ENCODE data around the gene FGFR4.

The FGFR4 gene

GRCh38 chr5:177132136-177133095, 45.7 kb downstream of the FGFR4 start:
- DNase-seq: peak; percentile 58

GRCh38 chr5:177133096-177133852, 46.6 kb downstream of the FGFR4 start, which contains the start of gene NSD1:
NSD1 (plus strand) TSS chr5:177133773; CDS start chr5:177135104, 1,331 bp downstream.
- DNase-seq: peak; percentile 94

- DNase-seq: peak; percentile 59
These were observed 47.4 kb downstream of the FGFR4 start for GRCh38 chr5:177133853-177134696.

GRCh38 chr5:177134697-177135225, 48.0 kb downstream of the FGFR4 start:
- DNase-seq: no peak

GRCh38 chr5:177140312-177140711, 53.6 kb downstream of the FGFR4 start:
- no peak for DNase-seq

- DNase-seq: no peak
These were observed 54.8 kb downstream of the FGFR4 start for GRCh38 chr5:177141496-177141895.

- DNase-seq: no peak
These were observed 55.4 kb downstream of the FGFR4 start for GRCh38 chr5:177142098-177142611.

- DNase-seq: no peak
These were observed 56.1 kb downstream of the FGFR4 start for GRCh38 chr5:177142778-177143177.

- DNase-seq: no peak
These were observed 60.4 kb downstream of the FGFR4 start for GRCh38 chr5:177146891-177147638.

Measured in activated CD4-positive, alpha-beta T cell treated with anti-CD3 and anti-CD28 coated beads for 48 hours (primary cell).